ENCODE data around the gene LEMD2. TPM values are rescaled to one million over a fixed set of nuclear protein-coding genes. Genes with fewer than 3 reads are reported as not detected.

LEMD2 gene
- total and polyA plus RNA-seq, 2 of the 4 experiments (the other 2 are of a cell fraction) = 26.5 to 43.6 TPM

- CTCF ChIA-PET = interaction anchor here (1.4 kb wide), 1 partner anchor 12 kb away, joined by 4 read pairs; the partner anchor contains the start of gene UQCC2
- DNase-seq = no peak
- Histone ChIP-seq H3K9me3 (ENCODE audit: control insufficient read depth, insufficient read depth, low read length) (no peaks in the 10 kb centered on the region), H2BK15ac (ENCODE audit: low read depth, low read length) (no peak overlapping the region), H3K23ac (ENCODE audit: low read depth, low read length) (no peak overlapping the region), H3K79me1 (ENCODE audit: low read depth in 1 of 2, low read length in 2 of 2) (no peaks in the 10 kb centered on the region), H3K4me2 (ENCODE audit: low read depth, low read length) (no peak overlapping the region), H3K36me3 (ENCODE audit: control insufficient read depth, insufficient read depth, low read length) (no peaks in the 10 kb centered on the region), H4K5ac (ENCODE audit: low read depth, low read length) (no peak overlapping the region), H2BK5ac (ENCODE audit: low read depth, low read length, poor library complexity, severe bottlenecking) (no peak overlapping the region), H3K9ac (ENCODE audit: low read depth, low read length) (no peak overlapping the region), H4K91ac (ENCODE audit: insufficient read depth, low read depth, low read length) (no peak overlapping the region), H3K27me3 (ENCODE audit: control insufficient read depth, insufficient read depth, low read length) (peaks cover 57% of the 10 kb centered on the region), H3K27ac (ENCODE audit: insufficient read depth, low read length) (no peak overlapping the region), H3K4me1 (ENCODE audit: control insufficient read depth, insufficient read depth, low read length) (no peaks in the 10 kb centered on the region), H3K4ac (ENCODE audit: low read depth, low read length) (no peak overlapping the region), H2BK120ac (ENCODE audit: low read depth, low read length) (no peak overlapping the region), H3K56ac (ENCODE audit: extremely low read depth, insufficient read depth, low read length) (no peak overlapping the region), H2AK9ac (replicated peaks; ENCODE audit: low read depth, low read length, poor library complexity) (no peak overlapping the region), H3K4me3 (ENCODE audit: insufficient read depth, low read depth, low read length) (no peak overlapping the region), H3K9me1 (ENCODE audit: insufficient read depth, low read length) (no peaks in the 10 kb centered on the region), H4K8ac (ENCODE audit: low read depth in 2 of 2, low read length in 2 of 2) (no peak overlapping the region), H3K18ac (ENCODE audit: low read depth, low read length) (no peak overlapping the region), H2AK5ac (ENCODE audit: low read depth, low read length) (no peak overlapping the region), H2BK20ac (ENCODE audit: low read depth, low read length) (no peak overlapping the region), H2AFZ (replicated peaks; ENCODE audit: low read length, poor library complexity) (no peak overlapping the region), H4K20me1 (ENCODE audit: insufficient read depth, low read length) (no peaks in the 10 kb centered on the region), H3K14ac (replicated peaks; ENCODE audit: low read depth, low read length) (no peak overlapping the region)
- dilution Hi-C loops (cut with HindIII; ENCODE audit: low sequenced_read_pairs, unreplicated experiment) (no loop called here), in situ Hi-C loops (cut with MboI; ENCODE audit: low sequenced_read_pairs) (no loop called here), intact Hi-C loops (cut with micrococcal nuclease) (no loop called here)
- no peak for TF ChIP-seq SMC3 (IDR thresholded peaks at IDR 0.05; ENCODE audit: low read depth, low read length)
- TF ChIP-seq FOS (IDR thresholded peaks at IDR 0.05; ENCODE audit: low read depth, low read length) = no peak
- no peak for TF ChIP-seq POLR2A (IDR thresholded peaks at IDR 0.05; ENCODE audit: low read depth, low read length)
- TF ChIP-seq, protein P1, sequence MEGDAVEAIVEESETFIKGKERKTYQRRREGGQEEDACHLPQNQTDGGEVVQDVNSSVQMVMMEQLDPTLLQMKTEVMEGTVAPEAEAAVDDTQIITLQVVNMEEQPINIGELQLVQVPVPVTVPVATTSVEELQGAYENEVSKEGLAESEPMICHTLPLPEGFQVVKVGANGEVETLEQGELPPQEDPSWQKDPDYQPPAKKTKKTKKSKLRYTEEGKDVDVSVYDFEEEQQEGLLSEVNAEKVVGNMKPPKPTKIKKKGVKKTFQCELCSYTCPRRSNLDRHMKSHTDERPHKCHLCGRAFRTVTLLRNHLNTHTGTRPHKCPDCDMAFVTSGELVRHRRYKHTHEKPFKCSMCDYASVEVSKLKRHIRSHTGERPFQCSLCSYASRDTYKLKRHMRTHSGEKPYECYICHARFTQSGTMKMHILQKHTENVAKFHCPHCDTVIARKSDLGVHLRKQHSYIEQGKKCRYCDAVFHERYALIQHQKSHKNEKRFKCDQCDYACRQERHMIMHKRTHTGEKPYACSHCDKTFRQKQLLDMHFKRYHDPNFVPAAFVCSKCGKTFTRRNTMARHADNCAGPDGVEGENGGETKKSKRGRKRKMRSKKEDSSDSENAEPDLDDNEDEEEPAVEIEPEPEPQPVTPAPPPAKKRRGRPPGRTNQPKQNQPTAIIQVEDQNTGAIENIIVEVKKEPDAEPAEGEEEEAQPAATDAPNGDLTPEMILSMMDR (conservative IDR thresholded peaks at IDR 0.05; ENCODE audit: low read depth, low read length) = no peak
- no peak for TF ChIP-seq NFE2L2 (IDR thresholded peaks at IDR 0.05; ENCODE audit: low read depth, low read length)
- TF ChIP-seq MAZ (IDR thresholded peaks at IDR 0.05; ENCODE audit: borderline replicate concordance, low read depth, low read length) = no peak
- no peak for TF ChIP-seq MAFK (IDR thresholded peaks at IDR 0.05; ENCODE audit: low read depth, low read length)
- no peak for TF ChIP-seq BHLHE40 (IDR thresholded peaks at IDR 0.05; ENCODE audit: low read depth, low read length)
- no peak for TF ChIP-seq RFX5 (IDR thresholded peaks at IDR 0.05; ENCODE audit: low read depth, low read length)
- POLR2A ChIA-PET (ENCODE audit: unreplicated experiment) = no interaction called here
- no CpG with 5 or more reads among the region's 3 CpGs for WGBS, 2 experiments (ENCODE audit: extremely low coverage in 2 of 2, insufficient read length in 1 of 2)
- no peak for ATAC-seq (ENCODE audit: low read depth)
- no TSS peak for BruUV-seq (replicated peaks)
Observed at GRCh38 chr6:33723371-33724085, 65.4 kb downstream of the LEMD2 start.
